Measurements from ENCODE around the gene PTH1R. TPM values are rescaled to one million over a fixed set of nuclear protein-coding genes. Genes with fewer than 3 reads are reported as not detected.

PTH1R gene
- total and polyA plus RNA-seq, 2 donors (not counting 1 experiment from before 2014, with no cell fraction given): 0.67 to 4.3 TPM

DNA sequence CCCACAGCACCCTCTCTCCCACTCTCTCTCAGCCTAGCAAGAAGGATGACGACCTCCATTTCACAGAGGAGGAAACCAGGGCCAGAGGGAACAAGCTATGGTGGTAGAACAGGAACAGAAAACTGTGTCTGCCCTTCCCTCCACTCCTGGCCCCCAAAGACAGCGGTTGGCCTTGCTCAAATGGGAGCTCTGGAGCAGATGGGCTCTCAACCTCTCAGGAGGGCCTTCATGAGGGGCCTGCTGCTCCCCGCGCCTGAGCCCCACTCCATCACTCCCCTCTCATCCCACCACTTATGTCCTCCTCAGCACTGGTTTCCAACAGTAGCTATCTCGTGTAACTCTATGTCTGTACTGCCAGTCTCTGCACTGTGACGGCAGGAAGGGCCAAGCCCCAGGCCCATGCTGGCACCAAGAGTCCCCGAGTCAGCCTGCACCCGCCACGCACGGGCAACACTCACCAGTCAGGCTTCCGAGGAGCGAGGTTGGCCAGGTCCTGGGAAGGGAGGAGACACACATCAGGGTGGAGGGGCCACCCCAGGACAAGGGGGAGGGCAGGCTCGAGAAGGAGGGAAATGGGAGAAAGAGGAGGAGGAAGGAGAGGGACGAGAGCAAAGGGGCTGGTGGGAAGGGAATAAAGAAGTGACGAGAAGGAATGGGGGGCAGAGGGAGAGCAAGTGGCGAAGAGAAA lies 45.5 kb downstream of the PTH1R start:
- H3K9me3 ChIP-seq (ENCODE audit: control insufficient read depth, insufficient read depth, low read depth, low read length): peaks cover under 1% of the 10 kb centered on the region
- peaks cover 3% of the 10 kb centered on the region for H3K4me1 ChIP-seq (ENCODE audit: control insufficient read depth, extremely low read depth, insufficient read depth, low read length)
- no peak for DNase-seq (ENCODE audit: low read depth in 2 of 2)
- TF ChIP-seq, protein P1, sequence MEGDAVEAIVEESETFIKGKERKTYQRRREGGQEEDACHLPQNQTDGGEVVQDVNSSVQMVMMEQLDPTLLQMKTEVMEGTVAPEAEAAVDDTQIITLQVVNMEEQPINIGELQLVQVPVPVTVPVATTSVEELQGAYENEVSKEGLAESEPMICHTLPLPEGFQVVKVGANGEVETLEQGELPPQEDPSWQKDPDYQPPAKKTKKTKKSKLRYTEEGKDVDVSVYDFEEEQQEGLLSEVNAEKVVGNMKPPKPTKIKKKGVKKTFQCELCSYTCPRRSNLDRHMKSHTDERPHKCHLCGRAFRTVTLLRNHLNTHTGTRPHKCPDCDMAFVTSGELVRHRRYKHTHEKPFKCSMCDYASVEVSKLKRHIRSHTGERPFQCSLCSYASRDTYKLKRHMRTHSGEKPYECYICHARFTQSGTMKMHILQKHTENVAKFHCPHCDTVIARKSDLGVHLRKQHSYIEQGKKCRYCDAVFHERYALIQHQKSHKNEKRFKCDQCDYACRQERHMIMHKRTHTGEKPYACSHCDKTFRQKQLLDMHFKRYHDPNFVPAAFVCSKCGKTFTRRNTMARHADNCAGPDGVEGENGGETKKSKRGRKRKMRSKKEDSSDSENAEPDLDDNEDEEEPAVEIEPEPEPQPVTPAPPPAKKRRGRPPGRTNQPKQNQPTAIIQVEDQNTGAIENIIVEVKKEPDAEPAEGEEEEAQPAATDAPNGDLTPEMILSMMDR (conservative IDR thresholded peaks at IDR 0.05 in 1 of 2, IDR thresholded peaks at IDR 0.05 in 1 of 2; ENCODE audit: low read depth in 1 of 2, low read length in 2 of 2): no peak
- TF ChIP-seq EZH2 (IDR thresholded peaks at IDR 0.05; ENCODE audit: low read length, missing control alignments): no peak
- H3K36me3 ChIP-seq (ENCODE audit: control insufficient read depth, insufficient read depth, low read length): peaks cover 31% of the 10 kb centered on the region
- H2AFZ ChIP-seq (ENCODE audit: low read length): no peak overlapping the region
- no peak overlapping the region for H3K4me2 ChIP-seq (ENCODE audit: extremely low read depth, insufficient read depth, low read length)
- no peak overlapping the region for H3K4me3 ChIP-seq (replicated peaks in 1 of 4; ENCODE audit: control extremely low read depth in 1 of 4, insufficient read depth in 1 of 4, low read depth in 3 of 4, low read length in 4 of 4)
- H3K27ac ChIP-seq (ENCODE audit: insufficient read depth, low read length): no peak overlapping the region
- H3K27me3 ChIP-seq (ENCODE audit: control insufficient read depth, insufficient read depth, low read length): no peaks in the 10 kb centered on the region
- H3K79me2 ChIP-seq (ENCODE audit: control insufficient read depth, insufficient read depth, low read length): peaks cover 8% of the 10 kb centered on the region
- H4K20me1 ChIP-seq (ENCODE audit: control insufficient read depth, extremely low read depth, insufficient read depth, low read length): no peaks in the 10 kb centered on the region
- no peak overlapping the region for H3K9ac ChIP-seq (ENCODE audit: insufficient read depth, low read length)

DNA sequence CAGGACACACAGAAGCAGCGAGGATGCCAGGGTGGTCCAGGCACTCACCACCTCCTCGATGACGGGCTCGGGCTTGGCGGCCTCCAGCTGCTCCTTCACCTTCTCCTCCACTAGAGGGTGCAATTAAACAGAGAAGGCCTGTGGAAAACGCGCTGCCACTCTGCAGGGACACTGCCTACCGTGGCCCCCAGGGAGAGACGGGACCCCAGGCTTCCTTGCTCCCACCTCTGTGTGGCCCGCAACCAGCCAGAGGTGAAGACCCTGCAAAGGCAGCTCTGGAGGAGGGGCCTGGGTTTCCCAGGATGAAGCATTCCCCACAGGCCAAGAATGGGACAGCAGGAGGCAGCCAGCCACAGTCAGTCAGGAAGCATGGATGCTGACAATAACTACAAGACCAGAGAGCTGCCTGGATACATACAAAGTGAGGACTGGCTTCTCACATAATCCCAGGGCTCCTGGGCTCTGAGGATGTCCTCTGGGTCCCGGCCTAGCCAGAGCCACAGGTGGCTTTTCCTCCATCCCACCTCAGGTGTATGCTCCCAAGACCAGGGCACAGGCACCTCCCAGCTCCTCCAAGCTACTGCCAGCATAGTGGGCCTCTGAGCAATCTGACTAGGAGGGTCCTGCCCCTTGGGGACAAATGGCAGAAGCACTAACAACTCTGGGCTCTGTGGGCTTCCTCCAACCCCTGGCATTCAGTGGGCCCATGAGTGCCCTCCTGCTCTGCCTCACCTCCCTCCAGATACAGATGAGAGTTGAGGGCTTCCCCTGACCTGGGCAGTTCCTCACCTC lies 46.2 kb downstream of the PTH1R start:
- peak in 1 of 2 donors; percentile 38 for DNase-seq (ENCODE audit: low read depth in 2 of 2)
- H3K27me3 ChIP-seq (ENCODE audit: control insufficient read depth, insufficient read depth, low read length): no peaks in the 10 kb centered on the region
- no peak overlapping the region for H3K4me2 ChIP-seq (ENCODE audit: extremely low read depth, insufficient read depth, low read length)
- no peak overlapping the region for H3K27ac ChIP-seq (ENCODE audit: insufficient read depth, low read length)
- H3K79me2 ChIP-seq (ENCODE audit: control insufficient read depth, insufficient read depth, low read length): peaks cover 8% of the 10 kb centered on the region
- H3K36me3 ChIP-seq (ENCODE audit: control insufficient read depth, insufficient read depth, low read length): peaks cover 31% of the 10 kb centered on the region
- no peak overlapping the region for H3K9ac ChIP-seq (ENCODE audit: insufficient read depth, low read length)
- no peak overlapping the region for H3K4me3 ChIP-seq (replicated peaks in 1 of 4; ENCODE audit: control extremely low read depth in 1 of 4, insufficient read depth in 1 of 4, low read depth in 3 of 4, low read length in 4 of 4)
- H3K9me3 ChIP-seq (ENCODE audit: control insufficient read depth, insufficient read depth, low read depth, low read length): no peaks in the 10 kb centered on the region
- H2AFZ ChIP-seq (ENCODE audit: low read length): no peak overlapping the region
- peaks cover 3% of the 10 kb centered on the region for H3K4me1 ChIP-seq (ENCODE audit: control insufficient read depth, extremely low read depth, insufficient read depth, low read length)
- H4K20me1 ChIP-seq (ENCODE audit: control insufficient read depth, extremely low read depth, insufficient read depth, low read length): no peaks in the 10 kb centered on the region
- no peak for TF ChIP-seq EZH2 (IDR thresholded peaks at IDR 0.05; ENCODE audit: low read length, missing control alignments)
- TF ChIP-seq, protein P1 (conservative IDR thresholded peaks at IDR 0.05 in 1 of 2, IDR thresholded peaks at IDR 0.05 in 1 of 2; ENCODE audit: low read depth in 1 of 2, low read length in 2 of 2): peak; percentile 59 to 67

DNA sequence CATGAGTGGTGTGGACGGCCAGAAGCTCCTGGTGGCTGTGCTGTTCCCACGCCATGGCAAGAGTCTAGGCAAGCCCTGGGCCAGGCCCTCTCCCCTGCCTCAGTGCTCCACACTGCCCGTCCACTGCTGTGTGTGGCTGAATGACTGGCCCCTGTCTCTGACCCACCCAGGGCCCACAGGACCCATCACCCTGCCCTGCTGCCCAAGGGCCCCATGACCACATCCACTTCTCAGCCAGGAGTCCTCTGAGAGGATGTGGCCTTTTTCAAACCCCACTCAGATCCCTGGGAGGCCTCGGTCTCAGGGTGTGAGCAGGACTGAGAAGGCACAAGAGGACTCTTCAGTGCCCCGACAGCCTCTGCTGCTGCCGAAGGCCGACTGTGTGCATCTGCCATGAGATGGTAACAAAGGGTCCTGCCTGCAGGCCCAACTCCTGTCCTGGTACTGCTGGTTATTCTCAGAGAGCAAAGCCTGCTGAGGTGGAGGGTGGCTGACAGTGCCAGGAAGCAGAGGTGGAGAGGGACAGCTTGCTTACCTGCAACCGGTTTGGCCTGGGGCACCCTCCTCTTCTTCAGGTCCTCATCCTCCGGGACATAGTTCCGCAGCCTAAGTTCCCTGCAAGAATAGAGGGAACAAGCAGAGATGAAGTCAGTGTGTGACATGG lies 47.5 kb downstream of the PTH1R start:
- Histone ChIP-seq H3K4me3 (replicated peaks in 1 of 4; ENCODE audit: control extremely low read depth in 1 of 4, insufficient read depth in 1 of 4, low read depth in 3 of 4, low read length in 4 of 4) (no peak overlapping the region), H3K79me2 (ENCODE audit: control insufficient read depth, insufficient read depth, low read length) (peaks cover 13% of the 10 kb centered on the region), H3K4me1 (ENCODE audit: control insufficient read depth, extremely low read depth, insufficient read depth, low read length) (peaks cover 3% of the 10 kb centered on the region), H3K9me3 (ENCODE audit: control insufficient read depth, insufficient read depth, low read depth, low read length) (no peaks in the 10 kb centered on the region), H3K4me2 (ENCODE audit: extremely low read depth, insufficient read depth, low read length) (no peak overlapping the region), H2AFZ (ENCODE audit: low read length) (no peak overlapping the region), H4K20me1 (ENCODE audit: control insufficient read depth, extremely low read depth, insufficient read depth, low read length) (no peaks in the 10 kb centered on the region), H3K27me3 (ENCODE audit: control insufficient read depth, insufficient read depth, low read length) (no peaks in the 10 kb centered on the region), H3K27ac (ENCODE audit: insufficient read depth, low read length) (no peak overlapping the region), H3K36me3 (ENCODE audit: control insufficient read depth, insufficient read depth, low read length) (peaks cover 34% of the 10 kb centered on the region), H3K9ac (ENCODE audit: insufficient read depth, low read length) (no peak overlapping the region)
- TF ChIP-seq, protein P1 (conservative IDR thresholded peaks at IDR 0.05 in 1 of 2, IDR thresholded peaks at IDR 0.05 in 1 of 2; ENCODE audit: low read depth in 1 of 2, low read length in 2 of 2): no peak
- no peak for TF ChIP-seq EZH2 (IDR thresholded peaks at IDR 0.05; ENCODE audit: low read length, missing control alignments)
- DNase-seq (ENCODE audit: low read depth in 2 of 2): no peak
